H9 (cell line): ENCODE data around the gene TEX38. TPM values are rescaled to one million over a fixed set of nuclear protein-coding genes. Genes with fewer than 3 reads are reported as not detected.

ENCODE experiments used
- DNase-seq: peaks from one replicate; pipeline ENCODE4 v3.0.0-alpha.2; 2017
- H2AFZ ChIP-seq: one replicate; pipeline ENCODE4 v1.6.1; 2013; ENCODE audit warnings: mild to moderate bottlenecking, low read length, control low read depth, moderate library complexity
- H2AK5ac ChIP-seq: 2 replicates; pipeline ENCODE4 v1.6.1; 2013; ENCODE audit warnings: low read length, control low read depth, mixed read lengths; ENCODE audit not compliant: insufficient read length
- H2BK120ac ChIP-seq: one replicate; pipeline ENCODE4 v1.6.1; 2013; ENCODE audit warnings: low read depth, mild to moderate bottlenecking, low read length, control low read depth, inconsistent platforms; ENCODE audit not compliant: poor library complexity, severe bottlenecking
- H2BK12ac ChIP-seq: 2 replicates; pipeline ENCODE4 v1.6.1; 2013; ENCODE audit warnings: low read length, control low read depth, mixed read lengths, low read depth; ENCODE audit not compliant: insufficient read length
- H2BK15ac ChIP-seq: 2 replicates; pipeline ENCODE4 v1.6.1; 2013; ENCODE audit warnings: low read depth, low read length, control low read depth
- H2BK20ac ChIP-seq: one replicate; pipeline ENCODE4 v1.6.1; 2013; ENCODE audit warnings: low read depth, mild to moderate bottlenecking, low read length, control low read depth, inconsistent platforms; ENCODE audit not compliant: poor library complexity, severe bottlenecking
- H2BK5ac ChIP-seq: 2 replicates; pipeline ENCODE4 v1.6.1; 2013; ENCODE audit warnings: low read length, control low read depth, mixed read lengths; ENCODE audit not compliant: insufficient read length
- H3K14ac ChIP-seq: 2 replicates; pipeline ENCODE4 v1.6.1; 2013; ENCODE audit warnings: low read length, control low read depth; ENCODE audit not compliant: insufficient read depth
- H3K18ac ChIP-seq: 2 replicates; pipeline ENCODE4 v1.6.1; 2013; ENCODE audit warnings: low read depth, mild to moderate bottlenecking, mixed read lengths, low read length, control low read depth; ENCODE audit not compliant: insufficient read length
- H3K23ac ChIP-seq: 2 replicates; pipeline ENCODE4 v1.6.1; 2013; ENCODE audit warnings: low read length, control low read depth, mixed read lengths, low read depth; ENCODE audit not compliant: insufficient read length
- H3K23me2 ChIP-seq: 2 replicates; pipeline ENCODE4 v1.6.1; 2013; ENCODE audit warnings: low read depth, mild to moderate bottlenecking, mixed read lengths, low read length, control low read depth; ENCODE audit not compliant: insufficient read length, poor library complexity, severe bottlenecking
- H3K27ac ChIP-seq: 2 replicates; pipeline ENCODE4 v1.5.1; 2013; ENCODE audit warnings: low read length, control low read depth, mixed read lengths, low read depth; ENCODE audit not compliant: insufficient read length
- H3K27me3 ChIP-seq: 2 replicates; pipeline ENCODE4 v1.6.1; 2013; ENCODE audit warnings: low read length, control low read depth, inconsistent platforms; ENCODE audit not compliant: insufficient read depth
- H3K4ac ChIP-seq: 2 replicates; pipeline ENCODE4 v1.6.1; 2013; ENCODE audit warnings: low read depth, mild to moderate bottlenecking, control low read depth, inconsistent platforms, low read length, moderate library complexity
- H3K4me1 ChIP-seq: 2 replicates; pipeline ENCODE4 v1.6.1; 2013; ENCODE audit warnings: low read length, control low read depth, inconsistent platforms; ENCODE audit not compliant: insufficient read depth
- H3K4me2 ChIP-seq: 2 replicates; pipeline ENCODE4 v1.6.1; 2013; ENCODE audit warnings: low read length, control low read depth, mixed read lengths; ENCODE audit not compliant: insufficient read length, insufficient read depth
- H3K56ac ChIP-seq: 2 replicates; pipeline ENCODE4 v1.6.1; 2013; ENCODE audit warnings: low read depth, mild to moderate bottlenecking, mixed read lengths, low read length, control low read depth; ENCODE audit not compliant: insufficient read length
- H3K79me1 ChIP-seq: 2 replicates; pipeline ENCODE4 v1.6.1; 2013; ENCODE audit warnings: low read depth, mild to moderate bottlenecking, moderate library complexity, low read length, control low read depth, inconsistent platforms; ENCODE audit not compliant: insufficient read depth, poor library complexity, severe bottlenecking
- H3K79me2 ChIP-seq: 2 replicates; pipeline ENCODE4 v1.6.1; 2013; ENCODE audit warnings: low read length, control low read depth, inconsistent platforms; ENCODE audit not compliant: insufficient read depth
- H3K9ac ChIP-seq: 2 replicates; pipeline ENCODE4 v1.6.1; 2013; ENCODE audit warnings: low read length, control low read depth, mixed read lengths; ENCODE audit not compliant: insufficient read length; ENCODE audit errors: extremely low read depth
- H3K9me3 ChIP-seq: one replicate; pipeline ENCODE4 v1.6.1; 2013; ENCODE audit warnings: low read depth, low read length, inconsistent platforms; ENCODE audit not compliant: control insufficient read depth
- H3T11ph ChIP-seq: one replicate; pipeline ENCODE4 v1.6.1; 2013; ENCODE audit warnings: mild to moderate bottlenecking, low read length, control low read depth, inconsistent platforms
- H4K20me1 ChIP-seq: one replicate; pipeline ENCODE4 v1.6.1; 2013; ENCODE audit not compliant: control insufficient read depth, insufficient read length, insufficient read depth
- H4K5ac ChIP-seq: 2 replicates; pipeline ENCODE4 v1.6.1; 2013; ENCODE audit warnings: low read depth, mild to moderate bottlenecking, mixed read lengths, low read length, control low read depth; ENCODE audit not compliant: insufficient read length
- H4K8ac ChIP-seq: replicated peaks from 2 replicates; pipeline ENCODE4 v1.6.1; 2013; ENCODE audit warnings: low read length, control low read depth, mixed read lengths, low read depth; ENCODE audit not compliant: insufficient read length
- H4K91ac ChIP-seq: 2 replicates; pipeline ENCODE4 v1.6.1; 2013; ENCODE audit warnings: low read depth, mild to moderate bottlenecking, moderate library complexity, mixed read lengths, low read length, control low read depth; ENCODE audit not compliant: insufficient read length
- H3K27ac Mint-ChIP-seq, 3 experiments: 2 replicates in 2 of 3; 3 replicates in 1 of 3; pipeline ENCODE4 v1.8.0; 2020 to 2021; ENCODE audit warnings: mixed read lengths in 3 of 3, mild to moderate bottlenecking in 1 of 3, moderate library complexity in 1 of 3
- H3K27me3 Mint-ChIP-seq: 2 replicates; pipeline ENCODE4 v1.8.0; 2021; ENCODE audit warnings: low read depth, mild to moderate bottlenecking, moderate library complexity, mixed read lengths
- H3K36me3 Mint-ChIP-seq, 3 experiments: 2 replicates in 2 of 3; 3 replicates in 1 of 3; pipeline ENCODE4 v1.8.0; 2020 to 2021; ENCODE audit warnings: low read depth in 3 of 3, mixed read lengths in 3 of 3; ENCODE audit not compliant: insufficient read depth in 1 of 3
- H3K4me1 Mint-ChIP-seq, 2 experiments: 2 replicates each; pipeline ENCODE4 v1.8.0; 2020; ENCODE audit warnings: mixed read lengths in 2 of 2
- H3K4me3 Mint-ChIP-seq, 2 experiments: 2 replicates in 1 of 2; 3 replicates in 1 of 2; pipeline ENCODE4 v1.8.0; 2020 to 2021; ENCODE audit warnings: mild to moderate bottlenecking in 2 of 2, mixed read lengths in 2 of 2, moderate library complexity in 1 of 2
- H3K9me3 Mint-ChIP-seq, 2 experiments: 2 replicates in 1 of 2; 3 replicates in 1 of 2; pipeline ENCODE4 v1.8.0; 2020; ENCODE audit warnings: mild to moderate bottlenecking in 2 of 2, mixed read lengths in 2 of 2, moderate library complexity in 1 of 2
- WGBS: extraction: QIAGEN DNeasy Blood & Tissue Kit; methylation state at CpG from one replicate; pipeline ENCODE4 v1.1.7; 2013; ENCODE audit warnings: missing lambda C conversion rate, low lambda C conversion rate, mixed read lengths; ENCODE audit not compliant: insufficient read length; ENCODE audit errors: extremely low coverage; 5-methylcytosine and 5-hydroxymethylcytosine counted together
- total RNA-seq: library from RNA; stranded (reverse); gene quantifications from 2 replicates; pipeline ENCODE4 v1.2.1, GENCODE V29; 2021
- TF ChIP-seq, protein P1 (sequence below): fragments of 200-600 bp; sonication (generic); conservative IDR thresholded peaks from 3 replicates; pipeline ENCODE4 v1.8.0; 2021; ENCODE audit warnings: antibody characterized with exemption, mild to moderate bottlenecking

TEX38 gene
- total RNA-seq, 1 experiment from 2014 or later: not detected

DNA sequence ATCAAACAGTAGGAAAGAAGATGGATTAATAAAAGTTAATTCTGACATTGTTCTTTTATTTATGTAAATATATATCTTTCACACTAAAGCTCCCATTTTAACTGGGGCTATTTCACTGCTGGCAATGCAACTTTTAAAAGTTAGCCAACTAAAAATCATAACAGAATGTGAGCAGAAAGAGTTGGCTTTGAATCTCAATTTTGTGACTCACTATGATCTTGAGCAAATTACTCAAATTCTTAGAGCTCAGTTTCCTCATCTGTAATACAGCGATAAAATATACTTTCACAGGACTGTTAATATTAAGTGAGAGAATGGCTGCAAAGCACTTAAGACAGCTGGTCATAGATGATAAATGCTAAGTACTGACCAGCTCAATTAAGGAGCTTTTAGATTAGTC is 36.5 kb downstream of the TEX38 start:
- Histone ChIP-seq H3K56ac (no peak overlapping the region), H4K8ac (no peak overlapping the region), H3T11ph (no peak overlapping the region), H3K27ac (no peak overlapping the region), H3K9me3 (no peaks in the 10 kb centered on the region), H4K91ac (no peak overlapping the region), H3K23me2 (no peaks in the 10 kb centered on the region), H2BK15ac (no peak overlapping the region), H2BK120ac (no peak overlapping the region), H3K4me1 (no peaks in the 10 kb centered on the region), H2AK5ac (no peak overlapping the region), H3K14ac (no peak overlapping the region), H2BK5ac (no peak overlapping the region), H3K4ac (no peak overlapping the region), H3K18ac (no peak overlapping the region), H3K79me2 (no peaks in the 10 kb centered on the region; the same call in 1 of the 2 replicates), H4K5ac (no peak overlapping the region), H3K9ac (no peak overlapping the region), H3K4me2 (no peak overlapping the region), H2AFZ (no peak overlapping the region), H2BK20ac (no peak overlapping the region), H3K23ac (no peak overlapping the region), H3K27me3 (no peaks in the 10 kb centered on the region), H2BK12ac (no peak overlapping the region), H3K79me1 (no peaks in the 10 kb centered on the region), H4K20me1 (no peaks in the 10 kb centered on the region)
- H3K4me3 Mint-ChIP-seq: no peak overlapping the region
- no peaks in the 10 kb centered on the region for H3K9me3 Mint-ChIP-seq
- no peak for DNase-seq
- H3K4me1 Mint-ChIP-seq: no peaks in the 10 kb centered on the region
- no peaks in the 10 kb centered on the region for H3K27me3 Mint-ChIP-seq
- peaks cover 11 to 59% (median 52%) of the 10 kb centered on the region in 3 experiments; a peak in 6 of 7 replicates for H3K36me3 Mint-ChIP-seq
- no peak overlapping the region for H3K27ac Mint-ChIP-seq
- TF ChIP-seq, protein P1, sequence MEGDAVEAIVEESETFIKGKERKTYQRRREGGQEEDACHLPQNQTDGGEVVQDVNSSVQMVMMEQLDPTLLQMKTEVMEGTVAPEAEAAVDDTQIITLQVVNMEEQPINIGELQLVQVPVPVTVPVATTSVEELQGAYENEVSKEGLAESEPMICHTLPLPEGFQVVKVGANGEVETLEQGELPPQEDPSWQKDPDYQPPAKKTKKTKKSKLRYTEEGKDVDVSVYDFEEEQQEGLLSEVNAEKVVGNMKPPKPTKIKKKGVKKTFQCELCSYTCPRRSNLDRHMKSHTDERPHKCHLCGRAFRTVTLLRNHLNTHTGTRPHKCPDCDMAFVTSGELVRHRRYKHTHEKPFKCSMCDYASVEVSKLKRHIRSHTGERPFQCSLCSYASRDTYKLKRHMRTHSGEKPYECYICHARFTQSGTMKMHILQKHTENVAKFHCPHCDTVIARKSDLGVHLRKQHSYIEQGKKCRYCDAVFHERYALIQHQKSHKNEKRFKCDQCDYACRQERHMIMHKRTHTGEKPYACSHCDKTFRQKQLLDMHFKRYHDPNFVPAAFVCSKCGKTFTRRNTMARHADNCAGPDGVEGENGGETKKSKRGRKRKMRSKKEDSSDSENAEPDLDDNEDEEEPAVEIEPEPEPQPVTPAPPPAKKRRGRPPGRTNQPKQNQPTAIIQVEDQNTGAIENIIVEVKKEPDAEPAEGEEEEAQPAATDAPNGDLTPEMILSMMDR: no peak
- no CpG with 5 or more reads among the region's 1 CpG for WGBS
